HPDE6-E6E7 (cell line): Measurements from ENCODE around the gene KRT27.

Source experiments
- DNase-seq: peaks from one replicate; pipeline ENCODE4 v3.0.0; 2011; ENCODE audit warnings: missing footprints; ENCODE audit errors: extremely low spot score

Gene KRT27

DNA sequence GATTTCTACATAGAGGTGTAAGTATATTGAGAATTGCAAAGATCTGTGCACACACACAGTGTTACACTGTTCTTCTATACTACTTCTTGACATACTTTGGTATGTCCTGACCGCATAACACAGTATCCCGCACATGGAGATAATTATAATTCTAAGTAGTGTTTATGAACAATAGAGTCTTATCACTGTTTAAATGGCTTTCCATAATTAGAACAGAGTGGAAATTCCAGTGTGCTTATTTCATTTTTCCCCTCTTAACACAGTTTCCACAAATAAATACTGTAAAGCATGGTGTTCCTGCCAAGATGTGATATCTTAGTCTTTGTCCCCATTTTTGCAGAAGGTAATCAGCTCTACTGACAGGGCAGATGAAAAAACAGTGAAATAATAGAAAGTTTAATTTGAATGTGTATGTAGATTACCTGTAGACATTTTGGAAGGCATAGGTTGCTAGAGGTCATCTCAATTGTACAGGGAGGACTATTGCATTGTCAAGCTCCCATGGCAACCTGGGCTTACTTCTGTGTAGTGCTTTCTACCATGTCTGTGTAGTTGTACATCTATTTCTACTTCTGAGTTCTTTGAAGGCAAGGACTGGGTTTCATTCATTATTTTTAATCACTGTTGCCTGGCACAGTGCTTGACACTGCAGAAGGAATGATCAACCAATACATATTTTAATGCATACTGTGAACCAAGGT lies 27.5 kb upstream of the KRT27 start:
- DNase-seq, result no peak

DNA sequence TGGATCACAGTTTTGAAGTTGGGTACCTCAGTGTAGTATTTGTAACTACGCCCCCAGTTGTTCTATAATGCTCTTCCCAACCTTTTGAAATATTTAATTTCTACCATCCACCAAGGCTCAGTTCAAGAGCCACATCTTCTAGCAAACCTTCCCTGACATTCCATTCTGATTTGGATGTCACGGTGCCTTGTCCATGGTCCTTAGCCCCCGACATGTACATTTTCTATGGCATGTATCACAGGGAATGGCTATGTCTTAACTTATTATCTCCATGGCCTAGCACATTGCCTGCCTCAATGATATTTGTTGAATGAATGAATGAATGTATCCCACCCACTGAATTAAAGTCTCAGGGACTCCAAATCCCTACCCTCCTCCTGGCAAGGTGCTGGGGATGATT lies 23.8 kb upstream of the KRT27 start:
- DNase-seq, result no peak

DNA sequence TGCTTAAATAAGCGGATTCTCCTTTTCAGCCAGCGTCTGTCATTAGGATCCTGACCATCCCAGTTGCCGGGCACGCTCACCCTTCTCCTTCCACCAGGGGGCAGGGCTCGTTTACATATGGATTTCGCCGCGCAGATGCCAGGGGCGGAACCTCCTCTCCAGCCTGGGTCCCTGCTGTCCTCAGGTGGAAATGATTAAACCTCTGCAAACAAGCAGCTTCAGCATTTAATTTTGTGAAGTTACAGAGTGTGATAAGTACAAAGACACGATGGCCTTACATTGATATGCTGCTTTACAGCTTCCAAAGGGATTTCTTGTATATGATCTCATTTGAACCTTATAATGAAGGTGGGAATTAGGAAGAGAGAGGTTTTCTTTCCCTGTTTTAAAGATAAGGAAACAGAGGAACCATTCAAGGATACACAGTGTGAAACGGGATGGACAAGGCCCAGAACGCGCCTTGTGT lies 21.3 kb upstream of the KRT27 start:
- peak; percentile 79 for DNase-seq

DNA sequence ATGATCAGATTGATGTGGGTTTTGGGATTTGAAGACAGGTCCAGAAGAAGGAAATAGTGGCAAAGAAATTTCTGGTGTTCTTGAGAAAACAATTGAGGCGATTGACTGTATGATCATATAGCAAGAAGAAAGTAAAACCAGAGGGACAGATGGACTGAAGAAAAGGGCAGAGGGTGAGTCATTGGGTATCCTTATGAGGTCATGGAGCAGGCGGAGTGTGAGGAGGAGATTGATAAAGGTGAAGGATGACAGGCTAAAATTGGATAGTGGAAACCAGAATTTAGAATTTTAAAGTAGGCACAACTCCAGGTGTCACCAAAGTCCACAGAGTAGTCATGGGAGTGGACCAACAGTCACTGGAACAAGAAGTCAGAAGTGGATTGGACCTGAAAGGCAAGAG lies 18.8 kb upstream of the KRT27 start:
- no peak for DNase-seq

DNA sequence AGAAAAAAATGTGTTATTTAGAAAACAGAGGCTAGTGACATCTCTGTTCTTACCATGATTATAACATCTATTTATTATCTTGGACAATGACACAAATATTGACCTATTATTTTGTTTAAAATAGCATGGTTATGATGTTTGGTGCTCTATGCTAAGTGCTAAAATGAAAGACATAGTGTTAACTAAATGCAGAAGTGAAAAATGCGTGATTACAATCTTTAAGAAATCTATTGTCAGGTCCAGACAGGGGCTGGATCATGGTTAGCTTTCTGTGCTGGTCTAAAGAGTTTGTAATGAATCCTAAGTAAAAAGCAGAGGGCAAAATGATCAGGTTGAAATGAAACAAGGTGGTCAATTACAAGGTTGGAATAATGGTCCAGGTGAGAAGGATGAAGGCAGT lies 18.0 kb upstream of the KRT27 start:
- DNase-seq, result no peak

DNA sequence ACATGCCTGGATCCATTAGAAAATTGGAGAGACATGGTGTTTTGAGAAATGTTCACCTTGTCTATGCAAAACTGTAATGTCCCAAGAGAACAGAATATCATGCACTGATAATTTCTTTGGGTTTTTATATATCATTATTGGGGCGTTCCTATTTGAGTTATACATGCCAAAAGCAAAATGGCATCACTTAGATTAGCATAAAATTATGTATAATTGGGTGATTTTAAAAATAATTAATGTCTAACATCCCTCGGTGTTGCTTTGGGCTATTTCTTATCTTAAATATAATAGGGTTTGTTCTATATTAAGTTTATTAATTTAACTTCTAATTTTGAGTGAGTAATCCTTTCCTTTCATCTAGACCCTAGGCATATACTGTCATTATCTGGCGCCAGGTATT lies 17.5 kb upstream of the KRT27 start, which contains the start of gene KRT28:
KRT28 (minus strand) TSS at position 101 of the 400 bp plus-strand sequence; CDS start at position 35, 66 bp downstream.
- DNase-seq, result no peak

DNA sequence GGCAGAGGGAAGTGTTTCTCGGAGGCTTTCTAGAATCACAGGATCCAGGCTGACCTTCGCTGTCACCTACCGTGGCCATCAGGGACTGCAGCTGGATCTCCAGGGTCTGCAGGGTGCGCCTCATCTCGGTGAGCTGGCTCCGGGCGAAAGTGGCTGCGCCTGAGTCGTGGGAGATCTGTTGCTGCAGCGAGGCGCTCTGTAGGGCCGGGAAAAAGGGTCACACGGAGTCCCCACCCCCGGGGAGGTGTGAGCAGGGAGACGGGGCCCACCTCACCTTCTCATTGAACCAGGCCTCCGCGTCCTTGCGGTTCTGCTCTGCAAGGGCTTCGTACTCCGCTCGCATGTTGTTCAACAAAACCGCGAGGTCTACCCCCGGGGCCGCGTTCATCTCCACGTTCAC lies 14.5 kb upstream of the KRT27 start:
- no peak for DNase-seq

DNA sequence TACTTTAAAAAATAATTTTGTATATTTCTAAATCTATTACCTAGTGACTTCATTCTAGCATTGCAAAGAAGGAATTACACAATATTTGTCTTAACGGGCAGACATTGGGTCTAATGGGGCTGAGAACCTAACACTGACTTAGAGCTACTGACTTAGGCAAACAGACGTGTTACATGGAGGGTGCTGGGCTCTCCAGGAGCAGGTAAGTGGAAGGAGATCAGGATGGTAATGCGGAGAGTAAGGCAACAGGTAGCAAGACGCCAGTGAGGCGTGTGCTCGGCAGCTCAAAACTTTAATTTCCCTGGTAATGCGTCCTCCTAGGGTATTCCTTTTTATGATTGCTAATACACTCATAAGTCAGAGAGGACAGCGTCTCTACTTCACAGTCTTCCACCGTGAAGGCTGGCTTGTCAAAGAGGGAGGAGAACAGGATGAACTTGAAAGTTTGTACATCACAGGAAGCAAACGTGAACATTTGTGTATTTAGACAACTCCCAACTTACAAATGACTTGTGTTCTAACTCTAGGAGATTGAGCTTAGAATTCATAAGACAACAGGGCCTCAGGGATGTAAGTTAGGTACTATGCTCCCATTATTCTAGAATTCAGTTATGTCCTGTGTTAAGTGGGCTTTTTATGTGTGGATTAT lies 12.8 kb upstream of the KRT27 start:
- DNase-seq, result no peak

DNA sequence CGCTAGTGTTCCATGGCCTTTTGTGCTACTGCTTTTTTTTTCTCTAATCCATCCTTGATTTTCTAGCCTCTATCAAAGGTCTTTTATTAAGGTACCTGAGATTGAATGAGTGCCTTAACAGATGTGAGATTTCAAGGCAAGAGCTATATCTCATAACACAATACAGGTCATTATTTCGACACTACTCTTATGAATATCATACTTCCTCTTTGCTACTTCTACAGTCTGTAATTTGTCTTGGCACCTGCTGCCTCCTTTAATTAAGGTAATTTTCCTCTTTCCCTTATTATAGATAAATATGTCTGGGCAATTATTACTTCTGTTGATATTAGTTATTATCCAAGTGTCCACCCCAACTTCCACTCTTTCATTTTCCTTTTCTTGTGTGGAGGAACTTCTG lies 12.1 kb upstream of the KRT27 start:
- no peak for DNase-seq

DNA sequence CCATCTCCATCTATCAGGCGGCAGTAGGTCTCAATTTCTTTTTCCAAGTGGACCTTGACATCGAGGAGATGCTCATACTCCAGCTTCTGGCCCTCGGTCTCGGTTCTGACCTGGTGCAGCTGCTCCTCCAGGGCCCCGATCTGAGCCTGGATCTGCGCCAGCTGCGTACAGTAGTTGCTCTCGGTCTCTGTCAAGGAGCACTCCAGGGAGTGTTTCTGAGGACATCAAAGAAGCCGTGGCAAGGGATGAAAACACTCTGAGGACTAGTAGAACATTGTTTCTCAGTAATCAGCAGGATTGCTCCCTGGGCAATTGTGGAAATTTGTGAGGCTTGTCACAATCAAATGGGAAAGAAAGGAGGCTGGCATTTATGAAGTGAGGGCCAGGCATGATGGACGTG lies 11.5 kb upstream of the KRT27 start:
- no peak for DNase-seq

DNA sequence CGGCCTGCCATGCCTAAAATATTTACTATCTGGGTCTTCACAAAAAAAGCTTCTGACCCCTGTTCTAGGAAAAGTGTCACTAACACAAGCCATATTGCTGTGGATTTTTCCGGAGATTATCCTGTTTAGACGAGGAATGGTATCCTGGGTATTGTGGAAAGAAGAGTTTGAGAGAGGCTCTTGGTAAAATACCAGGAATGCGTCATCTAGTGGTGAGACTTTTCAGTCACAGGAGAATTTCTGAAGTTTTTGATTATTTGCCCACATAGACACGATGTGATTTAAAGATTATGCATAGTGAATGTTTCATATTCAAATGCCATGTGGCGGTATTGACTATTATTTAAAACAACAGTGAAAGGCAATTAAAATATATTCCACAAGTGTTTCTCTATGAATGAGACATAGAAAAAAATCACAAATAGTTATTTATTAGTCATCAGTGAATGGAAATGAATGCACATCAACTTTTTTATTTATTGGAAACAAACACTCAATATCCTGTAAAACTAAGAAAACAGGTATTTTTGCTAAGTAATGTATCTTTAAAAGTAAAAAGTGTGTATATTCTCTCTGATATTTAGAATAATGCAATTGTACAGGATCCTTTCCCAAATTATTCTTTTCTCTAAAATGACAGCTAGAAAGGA lies 9.6 kb upstream of the KRT27 start:
- DNase-seq, result peak; percentile 21

DNA sequence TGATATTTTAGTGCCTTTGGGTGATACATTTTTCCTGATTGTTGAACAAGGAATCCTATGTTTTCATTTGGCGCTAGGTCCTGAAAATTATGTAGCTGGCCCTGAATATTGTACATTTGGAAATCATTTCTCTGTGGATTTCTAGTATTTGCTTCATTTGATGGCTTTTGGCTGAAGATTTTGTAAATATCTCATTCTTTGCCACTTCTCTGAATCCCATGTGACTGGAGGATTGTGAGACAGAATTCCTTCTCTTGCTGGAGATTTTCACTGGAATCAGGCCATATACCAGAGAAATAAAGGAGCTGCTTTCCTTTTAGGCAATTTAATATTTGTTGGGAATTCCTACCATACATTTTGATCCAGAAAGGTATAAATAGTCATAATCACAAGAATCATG lies 8.8 kb upstream of the KRT27 start:
- no peak for DNase-seq

DNA sequence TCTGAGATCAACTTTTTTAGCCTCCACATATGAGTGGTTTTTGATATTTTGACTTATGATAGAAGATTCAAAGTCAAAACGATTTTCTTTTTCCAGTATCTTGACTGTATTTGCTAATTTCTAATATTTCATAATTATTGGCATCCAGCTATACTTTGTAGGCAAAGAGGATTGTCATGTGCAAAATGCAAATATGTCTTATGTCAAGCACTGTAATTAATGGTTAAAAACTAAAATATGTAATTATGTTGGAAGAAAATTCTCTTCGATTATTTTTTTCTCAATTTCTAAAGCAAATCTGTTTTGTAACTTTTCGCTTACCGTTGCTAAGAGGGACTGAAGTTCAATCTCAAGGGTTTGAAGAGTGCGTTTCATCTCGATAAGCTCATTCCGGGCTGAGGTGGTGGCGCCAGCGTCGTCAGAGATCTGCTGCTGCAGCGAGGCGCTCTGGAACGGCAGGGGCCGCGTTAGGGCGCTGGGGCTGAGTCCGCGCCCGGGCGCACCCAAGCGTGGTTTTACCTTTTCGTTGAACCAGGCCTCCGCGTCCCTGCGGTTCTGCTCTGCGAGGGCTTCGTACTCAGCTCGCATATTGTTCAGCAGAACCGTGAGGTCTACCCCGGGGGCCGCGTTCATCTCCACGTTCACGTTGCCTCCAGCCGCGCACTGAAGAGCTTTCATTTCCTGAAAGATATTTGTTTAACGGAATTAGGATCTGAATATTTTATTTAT lies 3.0 kb downstream of the KRT27 start:
- no peak for DNase-seq

DNA sequence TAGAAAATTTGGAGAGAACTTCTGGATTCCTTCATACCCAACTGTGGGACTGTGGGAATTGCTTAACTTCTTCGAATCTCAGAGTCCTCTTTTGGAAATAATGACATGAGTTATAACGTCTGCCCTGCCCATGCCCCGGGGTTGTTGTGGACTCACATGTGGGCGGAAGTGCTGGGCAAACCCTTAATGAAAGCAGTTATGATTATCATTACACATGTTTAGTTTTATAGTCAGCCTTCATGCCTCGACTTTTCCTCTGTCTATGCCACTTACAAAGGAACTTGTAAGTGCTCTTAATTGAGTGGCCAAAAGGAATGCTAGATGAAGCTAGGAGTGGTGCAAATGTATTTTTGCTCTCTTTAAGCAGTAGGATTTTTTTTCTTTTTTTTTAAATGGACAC lies 3.9 kb downstream of the KRT27 start:
- DNase-seq, result no peak

DNA sequence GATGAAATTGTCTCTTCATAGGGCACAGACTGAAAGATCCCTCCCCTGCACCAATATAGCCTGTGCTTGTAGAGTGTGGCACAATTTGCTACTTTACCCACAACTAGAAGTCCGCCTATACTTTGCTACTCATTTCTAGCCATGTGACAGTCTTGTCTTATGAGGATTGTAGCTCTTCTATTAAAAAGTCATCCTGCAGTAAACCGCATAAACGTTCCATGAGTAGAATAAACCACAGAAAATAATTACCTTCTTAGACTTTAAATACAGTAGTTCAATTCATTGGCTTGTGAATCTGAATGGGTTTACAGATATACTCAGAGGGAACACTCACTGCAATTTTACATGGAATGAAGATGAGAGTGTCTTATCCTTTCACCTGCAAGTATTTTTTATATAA lies 4.4 kb downstream of the KRT27 start:
- no peak for DNase-seq

DNA sequence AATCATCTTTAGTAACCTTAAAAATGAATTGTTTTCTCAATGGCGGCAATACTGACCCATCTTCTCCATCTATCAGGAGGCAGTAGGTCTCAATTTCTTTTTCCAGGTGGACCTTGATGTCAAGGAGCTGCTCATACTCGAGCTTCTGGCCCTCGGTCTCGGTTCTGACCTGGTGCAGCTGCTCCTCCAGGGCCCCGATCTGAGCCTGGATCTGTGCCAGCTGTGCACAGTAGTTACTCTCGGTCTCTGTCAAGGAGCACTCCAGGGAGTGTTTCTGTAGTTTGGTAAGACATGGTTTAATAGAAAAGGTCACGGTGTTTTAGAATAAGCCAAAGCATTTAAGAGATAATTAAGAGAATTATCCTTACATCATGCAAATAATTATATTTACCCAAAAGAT lies 4.9 kb downstream of the KRT27 start:
- DNase-seq, result no peak

DNA sequence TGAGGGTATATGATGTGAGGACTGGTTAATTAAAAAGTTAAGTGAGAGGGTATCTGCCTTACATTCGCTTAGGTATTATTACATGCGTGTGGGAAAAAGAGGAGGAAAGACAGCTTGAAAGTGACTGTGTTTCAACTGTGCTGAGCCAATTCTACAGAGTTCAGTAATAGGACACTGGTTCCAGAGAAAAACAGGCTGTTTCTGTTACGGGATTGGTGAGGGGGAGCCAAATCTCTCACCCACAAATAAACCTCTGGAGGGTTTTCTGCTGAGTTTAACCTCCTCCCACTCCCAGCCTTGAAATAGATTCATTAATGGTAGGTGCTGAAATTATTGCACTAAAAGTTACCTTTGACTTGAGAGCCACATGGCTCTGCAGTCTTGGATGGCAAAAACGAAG lies 6.4 kb downstream of the KRT27 start:
- no peak for DNase-seq

DNA sequence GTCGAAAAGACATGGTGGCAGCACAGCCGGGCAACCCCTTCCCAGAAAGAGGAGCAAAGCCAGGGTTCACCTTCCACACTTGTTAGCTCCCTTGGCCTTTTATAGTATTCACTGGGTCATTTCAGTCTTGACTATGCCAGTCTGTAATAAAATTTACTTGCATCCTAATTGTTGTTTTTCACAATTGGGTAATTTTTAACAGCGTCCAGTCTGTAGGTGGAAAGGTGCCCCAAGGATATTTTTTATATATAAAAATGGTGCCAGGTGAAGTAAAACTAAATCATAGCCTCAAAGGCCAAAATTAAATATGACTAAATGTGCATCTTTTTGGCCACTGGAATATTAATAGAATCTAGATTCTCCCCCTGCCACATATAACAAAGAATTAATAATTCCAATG lies 10.2 kb downstream of the KRT27 start, which contains the start of gene KRT26:
KRT26 (minus strand) TSS at position 101 of the 400 bp plus-strand sequence; CDS start at position 13, 88 bp downstream.
- DNase-seq, result no peak

DNA sequence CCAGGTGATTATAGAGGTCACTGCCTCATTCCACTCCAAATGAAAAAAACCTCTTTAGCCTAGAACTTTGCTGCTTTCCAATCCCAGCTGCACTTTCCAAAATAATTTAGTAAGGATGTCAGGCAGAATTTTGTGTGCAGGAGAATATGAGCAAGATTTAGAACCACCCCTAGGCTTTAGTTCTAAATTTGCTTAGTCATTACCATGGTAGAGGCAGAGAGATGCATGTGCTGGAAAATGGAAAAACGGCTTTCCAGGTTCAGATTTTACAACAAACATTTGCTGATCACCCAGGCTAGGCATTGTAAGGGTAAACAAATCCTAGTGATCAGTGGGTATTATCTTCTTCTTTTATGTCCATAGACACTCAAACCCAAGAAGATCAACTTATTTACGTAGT lies 16.7 kb downstream of the KRT27 start:
- no peak for DNase-seq

DNA sequence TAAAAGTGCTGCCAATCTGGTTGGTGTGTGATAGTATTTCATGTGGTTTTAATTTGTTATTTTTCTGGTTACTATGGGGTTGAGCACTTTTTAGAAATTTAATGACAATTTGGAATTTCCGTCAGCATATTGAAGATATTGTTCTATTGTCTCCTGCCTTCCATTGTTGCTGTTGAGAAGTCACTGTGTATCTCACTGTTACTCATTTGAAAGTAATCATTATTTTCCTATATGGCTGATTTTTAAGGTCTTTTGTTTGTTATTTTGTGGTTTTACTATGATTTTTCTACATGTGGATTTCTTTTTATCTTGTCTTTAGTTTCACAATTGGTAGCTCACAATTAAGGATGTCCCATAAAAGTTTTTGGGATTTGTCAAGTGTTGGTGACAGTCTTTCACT lies 18.6 kb downstream of the KRT27 start:
- no peak for DNase-seq

DNA sequence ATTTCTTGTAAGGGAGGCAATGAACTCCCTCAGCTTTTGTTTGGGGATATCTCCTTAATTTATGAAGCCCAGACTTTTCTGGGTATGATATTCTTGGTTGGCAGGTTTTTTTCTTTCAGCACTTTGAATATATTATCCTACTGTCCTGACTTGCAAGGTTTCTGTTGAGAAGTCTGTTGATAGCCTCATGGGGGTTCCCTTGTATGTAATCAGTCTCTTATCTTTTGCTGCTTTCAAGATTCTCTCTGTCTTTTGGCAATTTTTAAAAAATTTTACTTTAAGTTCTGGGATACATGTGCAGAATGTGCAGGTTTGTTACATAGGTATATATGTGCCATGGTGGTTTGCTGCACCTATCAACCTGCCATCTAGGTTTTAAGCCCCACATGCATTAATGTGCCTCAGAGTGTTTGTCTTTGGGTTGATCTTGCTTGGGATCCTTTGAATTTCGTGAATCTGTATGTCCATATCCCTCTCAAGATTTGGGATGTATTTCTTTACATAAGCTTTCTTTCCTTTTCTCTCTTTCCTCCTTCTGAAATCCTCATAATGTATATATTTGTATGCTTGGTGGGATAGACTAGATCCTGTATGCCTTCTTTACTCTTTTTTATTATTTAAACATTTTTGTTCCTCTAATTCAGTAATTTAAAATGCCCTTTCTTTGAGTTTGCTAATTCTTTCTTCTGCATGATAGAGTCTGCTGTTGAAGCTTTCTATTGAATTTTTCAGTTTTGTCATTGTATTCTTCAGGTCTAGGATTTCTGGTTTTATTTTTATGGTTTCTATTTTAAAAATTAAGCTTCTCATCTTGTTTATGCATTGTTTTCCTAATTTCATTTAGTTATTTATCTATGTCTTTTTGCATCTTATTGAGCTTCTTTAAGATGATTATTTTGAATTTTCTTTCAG lies 22.0 kb downstream of the KRT27 start:
- no peak for DNase-seq
